Activated T-helper 2 cell treated with anti-CD3 and anti-CD28 coated beads, Interferon-gamma antibody, Interleukin-2, Interleukin-4, amounts not matched to agents 10 μg/mL and 5 μg/mL and 100 μg/mL, durations not matched to agents 14 hours and 24 hours and 36 hours (primary cell): ENCODE measurements around the gene SAMD4A. TPM values are rescaled to one million over a fixed set of nuclear protein-coding genes. Genes with fewer than 3 reads are reported as not detected.

Source experiments
- DNase-seq: peaks from one replicate; pipeline ENCODE4 v3.0.0; 2021; ENCODE audit warnings: low spot score
- H3K27ac Mint-ChIP-seq: one replicate; pipeline ENCODE4 v1.8.0; 2021; ENCODE audit warnings: mixed read lengths
- H3K27me3 Mint-ChIP-seq: one replicate; pipeline ENCODE4 v1.8.0; 2021; ENCODE audit warnings: low read depth, mixed read lengths
- H3K36me3 Mint-ChIP-seq: one replicate; pipeline ENCODE4 v1.8.0; 2021; ENCODE audit warnings: low read depth, mixed read lengths
- H3K4me1 Mint-ChIP-seq: one replicate; pipeline ENCODE4 v1.8.0; 2021; ENCODE audit warnings: low read depth, mixed read lengths
- H3K4me3 Mint-ChIP-seq: one replicate; pipeline ENCODE4 v1.8.0; 2021; ENCODE audit warnings: low read depth, mild to moderate bottlenecking, moderate library complexity, mixed read lengths
- H3K9me3 Mint-ChIP-seq: one replicate; pipeline ENCODE4 v1.8.0; 2021; ENCODE audit warnings: mixed read lengths
- intact Hi-C: fragments of 100-400 bp; cut with micrococcal nuclease; formaldehyde crosslinking; loops from one replicate; pipeline ENCODE4 v1.15.1; 2023
- total RNA-seq: library from RNA; stranded (reverse); gene quantifications from 2 replicates; pipeline ENCODE4 v1.2.3, GENCODE V29; 2022

Gene SAMD4A
- total RNA-seq, 1 donor from 2014 or later: 4.3 TPM

DNA sequence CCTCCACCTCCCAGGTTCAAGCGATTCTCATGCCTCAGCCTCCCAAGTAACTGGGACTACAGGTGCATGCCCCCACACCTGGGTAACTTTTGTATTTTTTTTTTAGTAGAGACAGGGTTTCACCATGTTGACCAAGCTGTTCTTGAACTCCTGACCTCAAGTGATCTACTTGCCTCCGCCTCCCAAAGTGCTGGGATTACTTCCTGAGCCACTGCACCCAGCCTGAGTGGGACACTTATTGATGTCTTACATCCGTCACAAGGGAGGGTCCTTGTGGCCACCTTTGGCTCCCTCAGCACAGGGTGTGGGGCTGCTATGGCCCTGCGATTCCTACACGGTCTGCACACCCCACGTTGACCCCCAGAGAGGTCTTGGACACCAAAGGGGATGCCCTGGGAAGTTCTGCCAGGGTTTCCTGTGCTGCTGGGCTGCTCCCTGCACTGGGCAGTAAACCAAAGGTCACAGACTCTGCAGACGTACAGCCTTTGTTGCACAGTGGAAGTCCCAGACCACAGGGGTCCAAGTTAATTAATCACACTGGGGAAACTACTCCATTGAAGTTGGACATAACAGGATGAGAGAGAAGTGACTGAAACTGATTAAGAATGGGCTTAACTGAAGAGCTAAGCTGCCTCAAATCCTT lies 95.7 kb downstream of the SAMD4A start:
- Mint-ChIP-seq H3K4me1 (peaks cover 10% of the 10 kb centered on the region), H3K27ac (no peak overlapping the region), H3K9me3 (no peaks in the 10 kb centered on the region), H3K4me3 (no peak overlapping the region), H3K27me3 (peaks cover 43% of the 10 kb centered on the region), H3K36me3 (no peaks in the 10 kb centered on the region)
- intact Hi-C loops: no loop called here
- DNase-seq: no peak

DNA sequence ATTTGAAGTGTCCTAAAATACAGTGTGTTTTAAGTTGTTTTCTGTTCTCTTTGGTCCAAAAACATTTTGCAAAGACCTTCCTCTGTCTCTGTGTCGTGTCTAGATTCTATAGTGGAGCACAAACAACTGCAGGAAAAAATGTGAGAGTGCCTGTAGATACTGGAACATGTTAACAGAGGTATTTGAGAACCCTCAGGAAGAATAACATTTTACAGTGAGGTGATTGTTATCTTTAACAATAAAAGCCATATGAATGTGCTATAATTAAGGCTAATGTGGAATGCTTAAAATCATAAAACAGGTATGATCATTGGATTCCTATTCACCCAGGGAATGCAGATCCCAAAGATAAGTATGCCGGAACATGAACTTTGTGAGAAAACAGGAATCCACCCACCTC lies 98.0 kb downstream of the SAMD4A start:
- Mint-ChIP-seq H3K27me3 (peaks cover 39% of the 10 kb centered on the region), H3K9me3 (no peaks in the 10 kb centered on the region), H3K4me1 (peaks cover 14% of the 10 kb centered on the region), H3K36me3 (no peaks in the 10 kb centered on the region), H3K27ac (no peak overlapping the region), H3K4me3 (no peak overlapping the region)
- DNase-seq: no peak
- intact Hi-C loops: loop anchor here (5.0 kb wide), 1 partner anchor 57 kb away; no protein-coding TSS in a partner anchor

DNA sequence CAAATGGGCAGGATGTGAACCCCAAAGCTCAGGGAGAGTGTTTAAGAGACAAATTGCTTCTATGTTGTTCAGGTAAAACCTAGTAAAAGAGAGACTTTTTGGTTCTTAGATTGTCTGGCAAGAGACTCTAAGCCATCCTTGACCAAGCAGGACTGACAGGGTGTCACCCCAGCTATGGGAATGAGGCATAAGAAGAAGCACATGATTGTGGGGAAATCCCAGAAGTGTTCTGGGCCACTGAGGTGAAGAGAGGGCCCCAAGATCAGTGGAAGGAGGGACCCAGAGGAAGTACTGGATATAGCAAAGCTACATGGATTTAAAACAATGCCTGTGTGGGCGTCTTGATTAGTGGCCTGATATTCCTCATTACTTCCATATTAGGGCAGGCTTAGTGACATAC lies 99.0 kb downstream of the SAMD4A start:
- Mint-ChIP-seq H3K36me3 (peaks cover 2% of the 10 kb centered on the region), H3K27ac (no peak overlapping the region), H3K4me3 (no peak overlapping the region), H3K4me1 (peaks cover 23% of the 10 kb centered on the region), H3K9me3 (no peaks in the 10 kb centered on the region), H3K27me3 (peaks cover 35% of the 10 kb centered on the region)
- no peak for DNase-seq
- intact Hi-C loops: loop anchor here (5.0 kb wide), 1 partner anchor 56 kb away; no protein-coding TSS in a partner anchor

DNA sequence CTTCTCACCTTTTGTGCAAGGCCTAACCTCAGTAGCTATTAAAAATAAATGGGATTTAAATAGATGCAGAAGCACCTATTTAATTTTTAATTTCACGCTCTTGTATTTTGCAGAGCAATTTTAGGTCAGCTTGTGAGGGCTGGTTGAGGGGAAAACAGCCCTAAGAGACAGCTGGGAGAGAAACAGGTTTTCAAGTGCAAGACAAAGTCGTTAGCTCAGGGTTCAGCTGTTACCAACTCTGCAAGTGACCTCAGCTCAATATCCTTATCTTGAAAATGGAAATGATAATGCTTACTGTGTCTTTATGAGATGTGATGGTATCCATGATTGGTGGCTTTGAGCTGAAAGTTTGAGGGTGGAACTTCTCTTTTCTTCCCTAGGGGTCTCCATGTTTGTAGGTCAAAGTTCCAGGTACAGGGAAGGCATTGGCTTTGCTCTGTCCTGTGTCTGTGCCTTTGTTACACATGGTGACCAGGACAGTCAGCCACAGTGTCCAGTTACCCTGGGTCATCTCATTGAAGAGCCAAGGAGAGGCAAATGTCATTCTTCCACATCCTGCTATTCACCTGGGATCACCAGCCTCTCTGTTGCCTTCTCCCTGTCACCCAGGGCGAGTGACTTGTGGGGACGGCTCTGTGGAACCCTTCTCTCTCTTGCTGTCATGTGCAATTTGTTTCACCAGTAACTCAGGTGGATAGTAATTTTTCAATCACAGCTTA lies 100.3 kb downstream of the SAMD4A start:
- intact Hi-C loops: loop anchor here (5.0 kb wide), 1 partner anchor 55 kb away; no protein-coding TSS in a partner anchor
- Mint-ChIP-seq H3K9me3 (no peaks in the 10 kb centered on the region), H3K36me3 (peaks cover 3% of the 10 kb centered on the region), H3K27ac (no peak overlapping the region), H3K4me1 (peaks cover 33% of the 10 kb centered on the region), H3K4me3 (no peak overlapping the region), H3K27me3 (peaks cover 26% of the 10 kb centered on the region)
- no peak for DNase-seq

DNA sequence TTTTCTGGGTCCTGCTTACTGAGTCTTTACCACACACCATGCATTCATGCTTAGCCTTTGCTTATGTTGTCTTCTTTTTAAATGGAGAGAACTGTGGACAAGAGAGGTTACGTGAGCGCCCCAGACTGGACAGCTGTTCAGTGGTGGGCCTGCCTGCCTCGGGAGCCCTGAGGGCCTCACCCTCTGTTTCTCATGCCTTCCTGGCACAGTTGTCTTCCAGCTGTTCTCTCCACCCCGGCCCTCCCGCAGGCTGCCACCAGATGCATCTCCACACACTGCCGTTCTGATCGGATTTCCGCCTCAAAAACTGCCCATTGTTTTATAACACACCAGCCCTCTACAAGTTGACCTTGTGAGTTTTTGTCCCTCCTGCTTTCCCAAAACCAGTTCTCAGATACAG lies 100.8 kb downstream of the SAMD4A start:
- Mint-ChIP-seq H3K4me3 (no peak overlapping the region), H3K36me3 (peaks cover 3% of the 10 kb centered on the region), H3K27me3 (peaks cover 26% of the 10 kb centered on the region), H3K4me1 (peaks cover 39% of the 10 kb centered on the region), H3K27ac (no peak overlapping the region), H3K9me3 (no peaks in the 10 kb centered on the region)
- intact Hi-C loops: loop anchor here (5.0 kb wide), 1 partner anchor 55 kb away; no protein-coding TSS in a partner anchor
- DNase-seq: no peak

DNA sequence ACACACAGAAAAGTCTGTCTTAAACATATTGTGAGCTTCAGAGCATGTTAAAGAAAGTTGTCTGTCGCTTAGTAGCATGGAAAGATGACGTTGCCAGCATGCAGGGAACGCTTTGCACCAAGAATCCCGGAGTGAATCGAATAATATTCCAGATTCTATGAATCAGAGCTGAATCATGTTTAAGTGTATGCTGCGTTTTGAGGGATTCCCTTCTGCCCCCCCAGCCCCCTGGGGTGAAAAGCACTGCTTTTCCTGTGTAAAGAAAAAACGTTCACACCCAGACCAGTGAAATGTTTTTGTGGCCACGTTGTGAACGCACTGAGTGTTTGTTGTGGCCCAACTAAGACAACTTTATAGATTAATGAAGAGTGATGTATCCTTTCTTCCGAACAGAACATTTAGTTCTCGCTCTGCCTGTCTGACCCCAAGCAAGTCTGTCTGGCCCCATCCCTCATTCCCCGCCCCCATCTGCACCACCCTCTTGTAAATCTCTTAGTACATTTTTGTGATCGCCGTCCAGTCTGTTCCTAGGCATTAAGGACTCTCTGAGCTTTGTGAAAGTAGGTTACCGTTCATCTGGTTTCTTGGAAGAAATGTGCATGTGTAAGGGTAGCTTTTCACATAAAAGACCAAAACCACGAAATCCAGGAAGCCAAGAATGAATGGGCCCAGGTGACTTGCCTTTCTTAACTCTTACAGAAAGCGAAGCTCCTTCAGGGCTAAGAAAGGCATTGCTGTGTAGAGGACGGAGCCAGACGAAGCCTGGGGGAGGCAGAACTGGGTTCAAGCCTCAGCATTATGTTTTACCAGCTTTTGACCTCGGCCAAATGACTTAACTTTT lies 103.0 kb downstream of the SAMD4A start:
- Mint-ChIP-seq H3K27ac (no peak overlapping the region), H3K4me1 (peaks cover 51% of the 10 kb centered on the region), H3K9me3 (no peaks in the 10 kb centered on the region), H3K36me3 (peaks cover 3% of the 10 kb centered on the region), H3K27me3 (peaks cover 21% of the 10 kb centered on the region), H3K4me3 (no peak overlapping the region)
- no peak for DNase-seq
- intact Hi-C loops: loop anchor here (2.0 to 10.0 kb wide), 4 partner anchors 23 to 103 kb away; partner anchors contain the start of gene SAMD4A

DNA sequence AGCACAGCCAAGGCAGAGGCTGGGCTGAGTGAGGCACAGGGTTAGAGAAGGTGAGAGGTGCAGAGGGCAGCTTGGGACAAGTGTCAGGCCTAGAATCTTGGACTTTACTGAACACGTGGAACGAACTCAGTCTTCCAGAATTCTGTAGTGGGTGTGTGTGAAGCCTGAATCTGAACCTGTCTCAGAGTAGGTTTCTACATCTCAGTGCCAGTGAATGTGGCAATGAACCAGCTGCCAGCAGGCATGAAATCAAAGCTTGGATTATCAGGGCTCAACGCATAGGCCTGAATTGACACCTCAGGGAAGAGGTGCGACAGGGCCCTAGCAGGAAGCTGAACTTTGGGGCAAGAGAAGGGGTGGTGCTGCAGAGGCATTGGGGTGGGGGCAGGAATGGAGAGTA lies 104.6 kb downstream of the SAMD4A start:
- no peak for DNase-seq
- H3K4me3 Mint-ChIP-seq: no peak overlapping the region
- intact Hi-C loops: loop anchor here (2.0 to 10.0 kb wide), 3 partner anchors 25 to 104 kb away; partner anchors contain the start of gene SAMD4A
- H3K9me3 Mint-ChIP-seq: no peaks in the 10 kb centered on the region
- H3K36me3 Mint-ChIP-seq: peaks cover 3% of the 10 kb centered on the region
- peaks cover 19% of the 10 kb centered on the region for H3K27me3 Mint-ChIP-seq
- no peak overlapping the region for H3K27ac Mint-ChIP-seq
- H3K4me1 Mint-ChIP-seq: peaks cover 44% of the 10 kb centered on the region

DNA sequence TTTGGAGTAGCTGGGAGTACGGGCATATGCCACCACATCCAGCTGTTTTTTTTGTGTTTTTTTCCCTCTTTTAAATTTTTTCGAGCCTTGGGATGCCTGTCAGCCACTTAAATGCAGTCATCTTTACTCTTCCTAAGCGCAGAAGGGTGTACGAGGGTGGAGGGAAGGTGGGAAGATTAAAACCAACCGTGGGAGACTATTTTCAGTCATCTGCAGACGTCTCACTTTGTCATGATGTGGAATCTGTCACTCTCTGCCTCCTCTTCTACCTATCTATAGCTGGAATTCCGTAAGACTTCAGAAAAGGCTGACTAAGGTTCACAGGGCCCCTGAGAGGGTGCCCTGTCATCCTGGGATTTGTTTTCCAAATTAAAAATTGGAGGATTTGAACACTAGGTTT lies 105.3 kb downstream of the SAMD4A start:
- Mint-ChIP-seq H3K9me3 (no peaks in the 10 kb centered on the region), H3K4me1 (peaks cover 48% of the 10 kb centered on the region), H3K4me3 (no peak overlapping the region), H3K27ac (no peak overlapping the region), H3K27me3 (peaks cover 25% of the 10 kb centered on the region), H3K36me3 (peaks cover 3% of the 10 kb centered on the region)
- DNase-seq: no peak
- intact Hi-C loops: loop anchor here (2.0 to 10.0 kb wide), 3 partner anchors 47 to 105 kb away; partner anchors contain the start of gene SAMD4A

DNA sequence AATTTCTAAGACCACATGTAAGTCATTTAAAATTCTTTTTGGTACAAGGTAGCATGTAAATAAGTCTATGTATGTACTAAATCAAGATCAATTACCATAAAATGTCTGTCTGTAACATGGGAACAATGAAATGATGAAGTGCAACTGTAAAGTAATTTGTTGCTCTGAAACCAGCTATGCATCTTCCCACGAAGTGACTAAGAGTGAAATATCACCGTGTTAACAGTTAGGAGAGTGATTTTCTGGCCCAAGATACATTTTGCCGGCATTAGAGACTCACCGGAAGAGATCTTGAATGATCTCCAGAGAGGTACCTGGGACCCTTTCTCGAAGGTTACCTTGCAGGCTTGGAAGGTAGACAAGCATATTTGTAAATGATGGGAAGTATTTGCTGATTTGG lies 105.8 kb downstream of the SAMD4A start:
- H3K27me3 Mint-ChIP-seq: peaks cover 27% of the 10 kb centered on the region
- peaks cover 48% of the 10 kb centered on the region for H3K4me1 Mint-ChIP-seq
- no peak overlapping the region for H3K27ac Mint-ChIP-seq
- DNase-seq: no peak
- intact Hi-C loops: loop anchor here (2.0 to 10.0 kb wide), 3 partner anchors 48 to 105 kb away; partner anchors contain the start of gene SAMD4A
- no peak overlapping the region for H3K4me3 Mint-ChIP-seq
- H3K9me3 Mint-ChIP-seq: no peaks in the 10 kb centered on the region
- peaks cover 3% of the 10 kb centered on the region for H3K36me3 Mint-ChIP-seq

DNA sequence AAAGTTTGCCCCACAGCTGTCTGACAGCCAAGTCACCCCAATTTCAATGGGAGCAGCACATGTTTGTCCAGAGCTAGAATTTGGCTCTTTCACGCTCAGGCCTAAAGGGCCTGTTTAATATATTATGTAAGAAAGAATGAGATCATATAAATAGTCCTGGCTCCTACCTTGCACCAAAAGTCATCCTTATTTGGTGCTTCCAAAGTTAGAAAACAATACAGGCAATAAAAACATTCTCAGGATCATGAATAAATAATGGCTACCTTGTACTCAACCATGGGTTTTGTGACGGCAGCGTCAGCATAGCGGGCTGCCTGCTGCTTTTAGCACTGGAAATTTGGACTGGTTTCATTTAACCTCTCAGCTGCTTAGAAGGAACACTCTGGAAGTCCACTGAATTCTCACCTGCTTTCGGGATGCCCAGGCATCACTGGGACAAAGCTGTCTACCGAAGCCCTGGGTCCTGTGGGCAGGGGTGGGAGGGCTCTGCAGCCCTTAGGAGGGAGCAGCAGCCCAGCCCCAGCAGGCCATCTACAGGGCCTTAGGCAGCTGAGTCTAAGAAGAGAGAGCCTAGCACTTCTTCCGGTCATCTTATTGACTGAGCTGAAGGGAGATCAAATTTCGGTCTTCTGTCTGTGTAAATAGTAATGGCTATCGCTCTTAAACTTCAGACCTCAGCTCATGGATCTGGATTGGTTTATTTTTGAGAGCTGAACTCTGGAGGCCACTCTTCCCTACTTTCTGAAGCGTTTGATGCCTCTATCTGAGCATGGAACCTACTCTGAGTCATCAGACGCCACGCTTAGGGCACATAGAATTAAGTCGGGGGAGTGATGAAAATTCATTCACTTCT lies 106.5 kb downstream of the SAMD4A start:
- Mint-ChIP-seq H3K27me3 (peaks cover 28% of the 10 kb centered on the region), H3K4me3 (no peak overlapping the region)
- intact Hi-C loops: loop anchor here (2.0 to 10.0 kb wide), 3 partner anchors 49 to 106 kb away; partner anchors contain the start of gene SAMD4A

DNA sequence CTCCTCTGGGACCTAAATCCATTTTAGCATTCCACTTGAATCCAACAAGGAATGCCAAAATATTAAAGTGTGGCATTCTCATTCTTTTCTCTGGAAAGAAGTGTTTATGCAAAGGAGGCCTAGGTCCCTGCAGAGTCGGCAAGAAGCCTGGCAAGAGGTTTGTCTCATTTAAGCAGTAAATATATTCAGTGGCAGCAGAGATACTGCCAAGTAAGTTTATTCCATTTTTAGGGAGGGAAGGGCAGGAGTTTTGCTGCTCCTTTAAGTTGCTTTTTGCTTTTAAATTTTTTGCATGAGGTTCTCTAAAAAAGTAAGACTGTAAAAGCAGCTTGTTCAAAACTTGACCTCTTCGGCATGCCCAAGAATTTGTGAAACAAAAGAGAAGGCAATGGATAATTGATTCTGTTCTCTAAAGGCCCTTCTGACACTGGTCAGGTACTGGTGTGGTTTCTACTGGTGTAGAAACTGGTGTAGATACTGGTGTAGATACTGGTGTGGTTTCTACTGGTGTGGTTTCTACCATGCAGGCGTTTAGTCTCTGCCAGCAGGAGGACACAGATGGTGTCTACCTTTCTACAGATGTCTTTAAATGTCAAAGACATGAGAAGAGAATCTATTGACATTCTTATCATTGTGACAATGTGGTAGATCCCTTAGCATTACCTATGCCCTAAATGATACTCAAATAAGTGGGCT lies 107.3 kb downstream of the SAMD4A start:
- no peak overlapping the region for H3K27ac Mint-ChIP-seq
- peaks cover 3% of the 10 kb centered on the region for H3K36me3 Mint-ChIP-seq
- no peak for DNase-seq
- H3K4me1 Mint-ChIP-seq: peaks cover 48% of the 10 kb centered on the region
- H3K9me3 Mint-ChIP-seq: no peaks in the 10 kb centered on the region
- peaks cover 29% of the 10 kb centered on the region for H3K27me3 Mint-ChIP-seq
- H3K4me3 Mint-ChIP-seq: no peak overlapping the region
- intact Hi-C loops: loop anchor here (5.0 to 10.0 kb wide), 2 partner anchors 49 to 107 kb away; partner anchors contain the start of gene SAMD4A

More for the DNA sequence above, 106.5 kb downstream of the SAMD4A start:
- Mint-ChIP-seq H3K4me1 (peaks cover 48% of the 10 kb centered on the region), H3K9me3 (no peaks in the 10 kb centered on the region), H3K27ac (no peak overlapping the region), H3K36me3 (peaks cover 3% of the 10 kb centered on the region)
- DNase-seq: no peak
